Panc1 (cell line): ENCODE measurements around the gene CUL7. TPM values are rescaled to one million over a fixed set of nuclear protein-coding genes. Genes with fewer than 3 reads are reported as not detected.
A peak's percentile ranks its signal among the peaks of the same experiment; 100 is the strongest.

Experiments
- ATAC-seq: fragments of 200-7000 bp; cut with Tn5 transposase; 2 replicates; pipeline ENCODE4 v1.9.1; 2020; ENCODE audit warnings: mild to moderate bottlenecking, moderate library complexity
- BruUV-seq: library from RNA; stranded (reverse); fragments of 400-500 nt; replicated peaks from 2 replicates; lab custom pipeline; 2021; lab: Mats Ljungman, UMichigan
- CTCF ChIA-PET: fragments of 300-600 bp; sonication (Branson Sonifier 250); formaldehyde crosslinking; loops from one replicate; lab custom pipeline; 2022; ENCODE audit warnings: antibody characterized with exemption; lab: Charles Lee
- POLR2A ChIA-PET: fragments of 300-600 bp; sonication (Branson Sonifier 250); formaldehyde crosslinking; loops from one replicate; lab custom pipeline; 2022; ENCODE audit warnings: antibody characterized with exemption; lab: Charles Lee
- DNase-seq: peaks from one replicate; pipeline ENCODE4 v3.0.0-alpha.2; 2010; ENCODE audit warnings: low read depth, low spot score
- H3K27ac ChIP-seq: 2 replicates; pipeline ENCODE4 v1.5.1; 2011; ENCODE audit warnings: mild to moderate bottlenecking, low read length, inconsistent platforms
- H3K27me3 ChIP-seq: fragments of 200-500 bp; sonication (Bioruptor generic); 2 replicates; pipeline ENCODE4 v1.6.0; 2014; ENCODE audit warnings: low read length, inconsistent platforms; ENCODE audit not compliant: control insufficient read depth, insufficient read depth
- H3K36me3 ChIP-seq: fragments of 200-500 bp; sonication (Bioruptor generic); 2 replicates; pipeline ENCODE4 v1.5.1; 2014; ENCODE audit warnings: inconsistent platforms, mild to moderate bottlenecking, low read length, moderate library complexity; ENCODE audit not compliant: control insufficient read depth, insufficient read depth
- H3K4me1 ChIP-seq: 2 replicates; pipeline ENCODE4 v1.5.1; 2011; ENCODE audit warnings: inconsistent platforms, mild to moderate bottlenecking, low read length, moderate library complexity; ENCODE audit not compliant: control insufficient read depth, insufficient read depth
- H3K4me3 ChIP-seq, 2 experiments: 2 replicates each; pipeline ENCODE4 v1.5.1; 2011 to 2012; ENCODE audit warnings: low read depth in 2 of 2, low read length in 2 of 2, mild to moderate bottlenecking in 2 of 2, inconsistent platforms in 1 of 2, moderate library complexity in 1 of 2
- H3K9me3 ChIP-seq: fragments of 200-500 bp; sonication (Bioruptor generic); 2 replicates; pipeline ENCODE4 v1.5.1; 2014; ENCODE audit warnings: low read depth, mild to moderate bottlenecking, inconsistent platforms, low read length, moderate library complexity; ENCODE audit not compliant: control insufficient read depth, insufficient read depth
- POLR2AphosphoS5 ChIP-seq: IDR thresholded peaks from 2 replicates; pipeline ENCODE4 v1.6.1; 2012; ENCODE audit warnings: mild to moderate bottlenecking, low read depth, low read length, moderate library complexity
- SIN3A ChIP-seq: IDR thresholded peaks from 2 replicates; pipeline ENCODE4 v1.6.1; 2012; ENCODE audit warnings: low read depth, mild to moderate bottlenecking, low read length, moderate library complexity, borderline replicate concordance; ENCODE audit not compliant: insufficient read depth
- TCF7L2 ChIP-seq: IDR thresholded peaks from 2 replicates; pipeline ENCODE4 v1.6.1; 2011; ENCODE audit warnings: mild to moderate bottlenecking, low read depth, low read length, inconsistent platforms
- in situ Hi-C: cut with HindIII; loops from 2 replicates; pipeline ENCODE4 v1.10.0; 2016; ENCODE audit warnings: low sequenced_read_pairs, low pct_unique_long_range_greater_than_20kb
- intact Hi-C: fragments of 100-400 bp; cut with micrococcal nuclease; formaldehyde crosslinking; loops from one replicate; pipeline ENCODE4 v1.10.0; 2022; ENCODE audit not compliant: unreplicated experiment
- total RNA-seq: library from RNA; stranded (reverse); gene quantifications from one replicate; pipeline ENCODE4 v1.2.1, GENCODE V29; 2021; ENCODE audit not compliant: unreplicated experiment
- TF ChIP-seq, protein P1 (sequence below): fragments of 450-650 bp; IDR thresholded peaks from 2 replicates; pipeline ENCODE4 v1.5.1; 2017; ENCODE audit warnings: mild to moderate bottlenecking
- TF ChIP-seq, protein P2 (sequence below), 2 experiments: IDR thresholded peaks; 2 replicates each; pipeline ENCODE4 v1.6.1; 2011 to 2012; ENCODE audit warnings: low read depth in 2 of 2, control low read depth in 1 of 2, low read length in 1 of 2, mild to moderate bottlenecking in 1 of 2, moderate library complexity in 1 of 2; ENCODE audit not compliant: insufficient read depth in 1 of 2

The CUL7 gene
- total RNA-seq, 1 experiment from 2014 or later, result 32.1 TPM

DNA sequence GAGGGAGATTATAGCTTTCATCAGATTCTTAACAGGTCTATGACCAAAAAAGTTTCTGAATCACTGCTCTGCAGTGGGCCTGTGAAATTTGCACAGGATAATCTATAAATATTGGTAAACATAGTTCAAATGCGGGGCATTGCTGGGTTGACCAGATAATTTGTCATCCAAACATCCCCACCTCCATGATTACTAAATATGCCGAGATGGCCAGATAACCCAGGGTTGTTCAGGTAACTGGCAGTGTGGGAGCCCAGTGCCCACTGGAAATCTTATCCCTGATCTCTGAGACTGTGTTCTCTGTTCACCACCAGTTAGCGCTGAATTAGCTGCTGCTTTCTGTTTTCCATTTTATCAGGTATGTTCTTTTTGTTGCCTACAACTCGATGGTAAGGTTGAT is 43.9 kb upstream of the CUL7 start:
- peaks cover 58% of the 10 kb centered on the region for H3K4me1 ChIP-seq
- DNase-seq (no peak), ATAC-seq (no peak)
- intact Hi-C loops (no loop called here), in situ Hi-C loops (no loop called here)
- no peaks in the 10 kb centered on the region for H3K27me3 ChIP-seq
- peak overlapping the region; percentile 5 to 12; a peak in 2 of 4 replicates for H3K4me3 ChIP-seq
- TF ChIP-seq, protein P1, sequence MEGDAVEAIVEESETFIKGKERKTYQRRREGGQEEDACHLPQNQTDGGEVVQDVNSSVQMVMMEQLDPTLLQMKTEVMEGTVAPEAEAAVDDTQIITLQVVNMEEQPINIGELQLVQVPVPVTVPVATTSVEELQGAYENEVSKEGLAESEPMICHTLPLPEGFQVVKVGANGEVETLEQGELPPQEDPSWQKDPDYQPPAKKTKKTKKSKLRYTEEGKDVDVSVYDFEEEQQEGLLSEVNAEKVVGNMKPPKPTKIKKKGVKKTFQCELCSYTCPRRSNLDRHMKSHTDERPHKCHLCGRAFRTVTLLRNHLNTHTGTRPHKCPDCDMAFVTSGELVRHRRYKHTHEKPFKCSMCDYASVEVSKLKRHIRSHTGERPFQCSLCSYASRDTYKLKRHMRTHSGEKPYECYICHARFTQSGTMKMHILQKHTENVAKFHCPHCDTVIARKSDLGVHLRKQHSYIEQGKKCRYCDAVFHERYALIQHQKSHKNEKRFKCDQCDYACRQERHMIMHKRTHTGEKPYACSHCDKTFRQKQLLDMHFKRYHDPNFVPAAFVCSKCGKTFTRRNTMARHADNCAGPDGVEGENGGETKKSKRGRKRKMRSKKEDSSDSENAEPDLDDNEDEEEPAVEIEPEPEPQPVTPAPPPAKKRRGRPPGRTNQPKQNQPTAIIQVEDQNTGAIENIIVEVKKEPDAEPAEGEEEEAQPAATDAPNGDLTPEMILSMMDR, result no peak
- TF ChIP-seq SIN3A (no peak), POLR2AphosphoS5 (no peak)
- no peaks in the 10 kb centered on the region for H3K36me3 ChIP-seq
- CTCF ChIA-PET, result interaction anchor here (0.7 to 1.0 kb wide), 2 partner anchors 46 to 1227 kb away, joined by 3 to 5 read pairs; no protein-coding TSS in a partner anchor
- no peaks in the 10 kb centered on the region for H3K9me3 ChIP-seq
- no TSS peak for BruUV-seq
- POLR2A ChIA-PET, result interaction anchor here (0.7 to 1.4 kb wide), 2 partner anchors 44 to 127 kb away, joined by 3 to 6 read pairs; partner anchors contain the start of gene CUL7
- peak overlapping the region; percentile 97 for H3K27ac ChIP-seq

DNA sequence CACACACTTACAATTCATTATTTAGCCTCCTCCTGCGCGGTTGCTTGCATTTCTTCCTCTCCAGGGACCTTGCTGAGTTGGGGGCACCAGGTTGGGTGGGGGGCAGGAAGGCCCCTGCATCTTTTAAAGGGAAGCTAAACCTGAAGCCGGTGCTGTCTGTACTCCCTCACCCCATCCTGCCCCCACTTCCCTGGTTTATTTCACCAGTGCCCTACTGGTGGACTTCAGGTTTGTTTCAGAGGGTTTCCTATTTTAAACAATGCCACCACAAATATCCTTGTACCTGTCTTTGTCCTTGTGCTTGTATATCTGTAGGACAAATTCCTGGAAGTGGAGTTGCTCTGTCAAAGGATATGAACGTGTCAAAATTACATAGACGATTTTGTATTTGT is 43.4 kb upstream of the CUL7 start:
- Histone ChIP-seq H3K4me1 (peaks cover 63% of the 10 kb centered on the region), H3K9me3 (no peaks in the 10 kb centered on the region), H3K27ac (peak overlapping the region; percentile 97), H3K27me3 (no peaks in the 10 kb centered on the region), H3K4me3 (peak overlapping the region; percentile 5 to 38), H3K36me3 (no peaks in the 10 kb centered on the region)
- intact Hi-C loops (no loop called here), in situ Hi-C loops (no loop called here)
- ChIA-PET CTCF (interaction anchor here (0.7 to 1.0 kb wide), 2 partner anchors 46 to 47 kb away, joined by 3 to 5 read pairs; no protein-coding TSS in a partner anchor), POLR2A (interaction anchor here (0.6 to 1.4 kb wide), 2 partner anchors 16 to 43 kb away, joined by 3 to 6 read pairs; partner anchors contain the start of gene CUL7)
- BruUV-seq, result no TSS peak
- TF ChIP-seq, protein P2, sequence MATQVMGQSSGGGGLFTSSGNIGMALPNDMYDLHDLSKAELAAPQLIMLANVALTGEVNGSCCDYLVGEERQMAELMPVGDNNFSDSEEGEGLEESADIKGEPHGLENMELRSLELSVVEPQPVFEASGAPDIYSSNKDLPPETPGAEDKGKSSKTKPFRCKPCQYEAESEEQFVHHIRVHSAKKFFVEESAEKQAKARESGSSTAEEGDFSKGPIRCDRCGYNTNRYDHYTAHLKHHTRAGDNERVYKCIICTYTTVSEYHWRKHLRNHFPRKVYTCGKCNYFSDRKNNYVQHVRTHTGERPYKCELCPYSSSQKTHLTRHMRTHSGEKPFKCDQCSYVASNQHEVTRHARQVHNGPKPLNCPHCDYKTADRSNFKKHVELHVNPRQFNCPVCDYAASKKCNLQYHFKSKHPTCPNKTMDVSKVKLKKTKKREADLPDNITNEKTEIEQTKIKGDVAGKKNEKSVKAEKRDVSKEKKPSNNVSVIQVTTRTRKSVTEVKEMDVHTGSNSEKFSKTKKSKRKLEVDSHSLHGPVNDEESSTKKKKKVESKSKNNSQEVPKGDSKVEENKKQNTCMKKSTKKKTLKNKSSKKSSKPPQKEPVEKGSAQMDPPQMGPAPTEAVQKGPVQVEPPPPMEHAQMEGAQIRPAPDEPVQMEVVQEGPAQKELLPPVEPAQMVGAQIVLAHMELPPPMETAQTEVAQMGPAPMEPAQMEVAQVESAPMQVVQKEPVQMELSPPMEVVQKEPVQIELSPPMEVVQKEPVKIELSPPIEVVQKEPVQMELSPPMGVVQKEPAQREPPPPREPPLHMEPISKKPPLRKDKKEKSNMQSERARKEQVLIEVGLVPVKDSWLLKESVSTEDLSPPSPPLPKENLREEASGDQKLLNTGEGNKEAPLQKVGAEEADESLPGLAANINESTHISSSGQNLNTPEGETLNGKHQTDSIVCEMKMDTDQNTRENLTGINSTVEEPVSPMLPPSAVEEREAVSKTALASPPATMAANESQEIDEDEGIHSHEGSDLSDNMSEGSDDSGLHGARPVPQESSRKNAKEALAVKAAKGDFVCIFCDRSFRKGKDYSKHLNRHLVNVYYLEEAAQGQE (IDR thresholded peaks at IDR 0.05; ENCODE audit: insufficient read depth in 1 of 2, low read depth in 2 of 2, low read length in 1 of 2), result no peak
- TF ChIP-seq POLR2AphosphoS5, result no peak
- no peak for TF ChIP-seq TCF7L2
- TF ChIP-seq, protein P1, result no peak
- TF ChIP-seq SIN3A, result no peak
- ATAC-seq (peak; percentile 31), DNase-seq (no peak)
